GM21786 (cell line): ENCODE measurements around the gene FSTL4.

ENCODE experiments used
- ATAC-seq: cut with Tn5 transposase; IDR thresholded peaks from one replicate; pipeline ENCODE4 v1.9.1; 2021; ENCODE audit not compliant: unreplicated experiment

FSTL4 gene

GRCh38 chr5:133354323-133355185 is 257.8 kb downstream of the FSTL4 start:
- ATAC-seq: no peak

DNA sequence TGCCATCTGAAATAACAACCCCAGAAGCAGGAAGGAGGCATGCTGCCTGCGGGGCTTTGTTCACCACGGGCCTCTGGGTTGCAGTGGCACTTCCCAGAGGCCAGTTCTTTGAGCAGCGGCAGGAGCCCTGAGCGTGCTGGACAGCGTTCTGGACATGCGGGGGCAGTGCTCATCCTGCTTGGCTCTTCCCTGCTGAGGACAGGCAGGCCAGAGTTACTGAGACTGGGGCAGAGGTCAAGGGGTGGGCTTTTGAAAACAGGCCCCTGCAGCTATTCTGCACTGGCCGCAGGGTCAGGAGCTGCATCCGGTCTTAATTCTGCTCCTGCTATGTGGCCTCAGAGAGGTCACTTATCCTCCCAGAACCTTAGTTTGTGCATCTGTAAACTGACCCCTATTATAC is 258.6 kb downstream of the FSTL4 start:
- ATAC-seq: no peak

- no peak for ATAC-seq
Measured at GRCh38 chr5:133348406-133348805, 263.9 kb downstream of the FSTL4 start.

GRCh38 chr5:133347039-133347438 is 265.3 kb downstream of the FSTL4 start:
- no peak for ATAC-seq

- ATAC-seq: no peak
Measured at GRCh38 chr5:133344266-133344665, 268.1 kb downstream of the FSTL4 start.

GRCh38 chr5:133343196-133343595 is 269.1 kb downstream of the FSTL4 start:
- ATAC-seq: no peak

DNA sequence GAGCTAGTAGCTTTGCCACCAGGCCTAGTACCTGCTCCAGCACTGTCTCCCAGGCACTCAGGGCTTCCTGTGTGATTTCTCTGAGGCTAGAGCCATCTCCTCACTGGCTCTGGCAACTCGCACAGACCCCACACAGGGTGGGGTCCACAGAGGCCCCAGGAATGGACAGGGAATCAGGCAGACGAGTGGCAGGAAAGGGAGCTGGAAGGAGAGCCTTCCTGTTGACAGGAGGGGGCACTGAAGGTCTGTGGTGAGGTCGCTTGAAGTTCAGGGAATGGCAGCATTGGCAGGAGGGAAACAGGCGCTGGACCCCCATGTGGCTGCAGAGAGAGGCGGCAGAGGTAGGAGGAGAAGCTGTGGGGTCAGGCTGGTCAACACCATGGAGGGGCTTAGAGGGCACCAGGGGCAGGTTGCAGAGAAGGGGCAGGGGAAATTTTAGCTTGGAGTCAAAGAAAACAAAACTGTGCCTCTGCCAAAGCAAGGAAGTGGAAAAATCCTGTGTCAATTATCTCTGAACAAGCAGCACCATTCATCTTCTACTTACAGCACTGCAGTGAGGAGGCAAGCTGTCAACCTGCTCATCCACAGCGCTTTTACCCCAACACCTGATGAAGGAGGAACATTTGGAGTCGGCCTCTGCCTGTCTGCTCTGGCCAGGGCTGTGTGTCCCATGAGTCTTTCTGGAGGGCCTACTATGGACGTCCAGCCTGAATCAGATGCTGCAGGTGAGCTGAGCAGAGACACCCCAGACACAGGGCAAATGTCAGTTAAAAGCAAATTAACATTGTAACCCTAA is 270.2 kb downstream of the FSTL4 start:
- ATAC-seq: no peak

GRCh38 chr5:133341296-133341695 is 271.0 kb downstream of the FSTL4 start:
- ATAC-seq: no peak

- ATAC-seq: no peak
Measured at GRCh38 chr5:133340822-133341221, 271.5 kb downstream of the FSTL4 start.

DNA sequence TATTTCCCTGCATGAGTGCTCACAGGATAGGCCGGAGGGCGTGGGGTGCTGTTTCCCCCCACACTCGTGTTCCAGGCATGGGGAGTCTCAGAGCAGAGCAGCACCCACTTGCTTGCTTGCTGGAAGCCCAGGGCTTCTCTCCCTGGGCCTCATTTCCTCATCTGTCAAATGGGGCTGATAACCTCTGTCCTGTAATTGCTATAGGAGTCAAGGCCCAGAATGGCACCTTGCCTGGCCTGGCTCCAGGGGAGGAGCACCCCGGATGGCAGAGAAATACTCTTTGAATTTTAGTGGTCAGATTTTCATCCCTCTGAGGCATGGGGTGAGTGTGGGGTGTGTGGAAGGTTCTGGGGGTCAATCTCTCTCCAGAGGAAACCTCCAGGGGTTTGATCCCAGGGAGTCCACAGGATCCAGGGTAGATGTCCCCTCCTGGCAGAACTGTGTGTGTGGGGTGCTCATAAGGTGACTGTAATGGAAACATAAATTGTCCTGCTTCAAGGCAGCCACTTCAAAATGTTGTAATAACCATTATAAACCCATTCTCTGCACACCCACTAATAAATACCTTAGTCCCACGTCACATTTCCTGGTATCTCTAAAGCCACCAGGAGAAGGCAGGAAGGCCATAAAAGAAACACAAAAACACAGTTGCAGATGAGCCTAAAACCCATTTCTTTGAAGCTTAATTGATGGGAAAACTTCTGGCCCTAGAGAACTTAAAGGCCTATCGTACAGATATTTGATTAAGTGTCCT is 272.2 kb downstream of the FSTL4 start:
- ATAC-seq: no peak

GRCh38 chr5:133338504-133339355 is 273.6 kb downstream of the FSTL4 start:
- no peak for ATAC-seq

- no peak for ATAC-seq
Measured at GRCh38 chr5:133337795-133338445, 274.4 kb downstream of the FSTL4 start.

DNA sequence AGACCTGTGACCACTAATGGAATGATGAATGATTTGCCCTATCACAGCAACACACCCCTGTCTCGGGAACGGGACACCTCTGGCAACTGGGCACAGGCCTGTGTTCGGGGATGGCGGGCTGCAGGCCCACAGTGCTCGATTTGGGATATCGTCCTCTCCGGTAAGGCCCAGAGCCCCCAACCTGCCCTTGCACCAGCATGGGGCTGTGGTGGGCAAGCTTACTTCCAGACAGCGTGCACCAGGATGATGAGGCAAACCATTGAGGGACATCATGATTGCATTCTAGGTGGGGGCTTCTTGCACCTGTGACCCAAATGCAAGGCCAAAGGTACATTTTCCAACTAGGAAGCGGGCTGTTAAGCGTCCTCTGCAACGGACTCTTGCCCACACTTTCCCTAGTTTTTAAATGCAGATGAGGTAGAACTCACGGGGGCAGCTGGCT is 275.4 kb downstream of the FSTL4 start:
- ATAC-seq: no peak

- no peak for ATAC-seq
Measured at GRCh38 chr5:133336121-133336968, 276.0 kb downstream of the FSTL4 start.

- no peak for ATAC-seq
Measured at GRCh38 chr5:133334796-133335639, 277.3 kb downstream of the FSTL4 start.

DNA sequence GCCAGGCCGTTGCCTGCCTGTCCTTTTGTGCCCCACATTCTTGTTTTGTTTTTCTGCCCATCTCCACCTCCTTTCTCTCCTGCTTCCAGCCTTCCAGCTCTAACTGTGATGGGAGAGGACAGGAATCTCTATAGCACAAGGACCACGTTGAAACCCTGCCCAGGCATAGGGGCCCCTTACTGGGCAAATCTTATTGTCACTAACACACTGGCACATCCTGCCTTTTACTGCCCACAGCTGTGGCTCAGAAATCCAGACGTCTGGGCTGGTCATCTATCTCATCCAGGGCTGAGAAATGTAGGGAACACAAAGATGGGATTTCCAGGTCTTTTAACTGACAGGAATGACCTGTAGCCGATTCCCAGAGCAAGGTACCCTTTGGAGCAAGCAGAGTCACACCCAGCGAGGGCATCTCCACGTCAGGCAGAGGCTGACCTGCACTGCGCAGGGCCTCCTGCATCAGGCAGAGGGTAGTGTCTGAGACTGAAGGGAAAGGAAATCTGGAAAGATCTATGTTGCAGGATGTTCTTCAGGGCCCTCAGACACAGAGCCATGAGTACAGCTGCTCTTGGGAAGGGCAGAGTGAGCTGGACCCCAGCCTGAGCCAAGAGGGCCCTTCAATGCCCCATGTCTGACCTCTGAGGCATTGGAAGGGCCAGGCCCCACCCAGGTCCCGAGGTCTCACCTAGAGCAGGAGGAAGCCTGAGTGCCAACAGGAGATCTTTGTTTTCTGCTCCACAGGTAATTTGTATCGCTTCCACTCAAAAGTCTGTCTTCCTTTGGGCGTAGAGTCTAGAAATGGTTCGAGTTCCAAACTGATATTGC is 278.8 kb downstream of the FSTL4 start:
- no peak for ATAC-seq

- ATAC-seq: no peak
Measured at GRCh38 chr5:133332439-133333024, 279.8 kb downstream of the FSTL4 start.
